Measurements from ENCODE around the gene CIB4.

Gene CIB4

DNA sequence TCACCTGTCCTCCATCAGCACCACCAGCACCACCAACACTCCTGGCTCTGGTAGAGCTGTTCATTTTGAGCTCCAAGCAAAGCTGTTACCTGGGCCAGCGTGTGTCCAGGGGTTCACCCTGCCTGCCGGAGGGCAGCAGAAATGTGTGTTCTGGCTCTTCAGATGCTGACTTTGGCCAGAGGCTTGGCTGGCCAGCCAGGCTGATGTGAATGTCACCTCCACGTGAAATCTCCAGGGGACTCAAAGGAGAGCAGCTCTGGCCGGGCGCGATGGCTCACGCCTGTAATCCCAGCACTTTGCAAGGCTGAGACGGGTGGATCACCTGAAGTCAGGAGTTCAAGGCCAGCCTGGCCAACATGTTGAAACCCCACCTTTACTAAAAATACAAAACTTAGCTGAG lies 33.5 kb downstream of the CIB4 start:
- Histone ChIP-seq H3K27ac (ENCODE audit: low read length) (no peak overlapping the region), H3K36me3 (ENCODE audit: control insufficient read depth in 2 of 2, insufficient read depth in 2 of 2, low read length in 2 of 2) (no peaks in the 10 kb centered on the region), H3K9ac (ENCODE audit: low read length in 2 of 2) (no peak overlapping the region)

DNA sequence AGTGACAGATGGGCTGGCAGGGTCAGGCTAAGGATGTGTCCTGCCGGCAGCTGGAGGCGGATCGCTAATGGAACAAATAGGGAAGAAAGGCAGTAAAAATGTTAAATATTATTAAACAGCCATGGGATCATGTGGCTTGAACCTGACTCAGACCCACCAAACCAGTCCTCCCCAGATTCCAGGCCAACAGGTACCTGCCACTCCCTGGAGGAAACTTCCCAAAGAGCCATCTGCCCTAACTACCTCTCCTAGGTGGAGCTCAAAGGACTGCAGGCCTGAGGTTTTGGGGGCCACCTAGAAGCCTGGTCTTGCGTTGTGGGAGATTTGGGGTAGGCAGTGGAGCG lies 34.3 kb downstream of the CIB4 start:
- Histone ChIP-seq H3K9ac (ENCODE audit: low read length in 2 of 2) (no peak overlapping the region), H3K27ac (ENCODE audit: low read length) (no peak overlapping the region), H3K36me3 (ENCODE audit: control insufficient read depth in 2 of 2, insufficient read depth in 2 of 2, low read length in 2 of 2) (no peaks in the 10 kb centered on the region), H3K4me1 (ENCODE audit: control insufficient read depth, insufficient read depth, low read length) (no peaks in the 10 kb centered on the region), H3K27me3 (ENCODE audit: control insufficient read depth in 1 of 2, insufficient read depth in 2 of 2, low read length in 2 of 2) (no peaks in the 10 kb centered on the region), H3K4me3 (ENCODE audit: low read length in 2 of 2) (no peak overlapping the region), H3K9me3 (ENCODE audit: control insufficient read depth in 2 of 2, low read length in 2 of 2) (no peaks in the 10 kb centered on the region)

More for the DNA sequence above, 33.5 kb downstream of the CIB4 start:
- Histone ChIP-seq H3K4me1 (ENCODE audit: control insufficient read depth, insufficient read depth, low read length) (peaks cover 5% of the 10 kb centered on the region), H3K9me3 (ENCODE audit: control insufficient read depth in 2 of 2, low read length in 2 of 2) (no peaks in the 10 kb centered on the region), H3K4me3 (ENCODE audit: low read length in 2 of 2) (no peak overlapping the region), H3K27me3 (ENCODE audit: control insufficient read depth in 1 of 2, insufficient read depth in 2 of 2, low read length in 2 of 2) (no peaks in the 10 kb centered on the region)

DNA sequence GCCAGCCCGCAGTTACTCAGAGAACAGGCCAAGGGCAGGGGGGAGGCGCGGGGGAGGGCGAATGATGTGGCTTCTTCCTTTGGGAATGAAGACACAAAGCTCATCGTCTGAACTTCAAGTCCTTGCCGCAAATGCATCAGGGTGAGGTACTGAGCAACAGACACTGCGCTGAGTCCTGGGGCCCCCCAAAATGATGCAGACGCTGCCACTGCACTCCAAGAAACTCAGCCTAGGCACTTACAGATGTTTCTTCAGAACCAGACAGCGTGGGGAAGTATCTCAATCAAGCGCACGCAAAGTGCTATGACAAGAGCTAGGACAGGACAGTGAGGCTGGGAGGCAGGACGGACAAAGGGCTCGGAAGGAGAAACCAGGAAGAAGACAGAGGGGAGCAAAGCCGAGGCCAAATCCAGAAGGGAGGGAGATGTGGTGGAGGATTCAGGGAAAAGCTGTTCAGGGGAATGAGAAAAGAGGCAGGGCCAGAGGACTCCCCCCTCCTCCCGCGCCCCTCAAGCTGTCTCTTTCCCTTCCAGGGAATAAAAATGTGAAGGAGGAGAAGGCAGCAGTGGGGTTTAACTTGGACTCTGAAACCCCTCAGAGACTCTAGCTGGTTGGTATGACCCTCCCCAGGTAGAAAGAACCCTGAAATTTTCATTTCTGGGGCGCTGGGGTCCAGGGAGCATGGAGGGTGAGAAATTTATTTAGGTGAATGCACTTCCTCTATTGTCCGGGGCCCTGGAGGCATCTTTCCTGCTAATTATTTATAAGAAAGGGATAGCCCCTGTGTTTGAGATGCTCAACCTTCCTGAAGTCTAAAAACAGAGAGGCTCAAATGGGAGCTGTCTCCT lies 34.9 kb downstream of the CIB4 start:
- Histone ChIP-seq H3K4me1 (ENCODE audit: control insufficient read depth, insufficient read depth, low read length) (no peaks in the 10 kb centered on the region), H3K36me3 (ENCODE audit: control insufficient read depth in 2 of 2, insufficient read depth in 2 of 2, low read length in 2 of 2) (no peaks in the 10 kb centered on the region), H3K27me3 (ENCODE audit: control insufficient read depth in 1 of 2, insufficient read depth in 2 of 2, low read length in 2 of 2) (no peaks in the 10 kb centered on the region), H3K27ac (ENCODE audit: low read length) (no peak overlapping the region), H3K9me3 (ENCODE audit: control insufficient read depth in 2 of 2, low read length in 2 of 2) (no peaks in the 10 kb centered on the region), H3K4me3 (ENCODE audit: low read length in 2 of 2) (no peak overlapping the region), H3K9ac (ENCODE audit: low read length in 2 of 2) (no peak overlapping the region)

DNA sequence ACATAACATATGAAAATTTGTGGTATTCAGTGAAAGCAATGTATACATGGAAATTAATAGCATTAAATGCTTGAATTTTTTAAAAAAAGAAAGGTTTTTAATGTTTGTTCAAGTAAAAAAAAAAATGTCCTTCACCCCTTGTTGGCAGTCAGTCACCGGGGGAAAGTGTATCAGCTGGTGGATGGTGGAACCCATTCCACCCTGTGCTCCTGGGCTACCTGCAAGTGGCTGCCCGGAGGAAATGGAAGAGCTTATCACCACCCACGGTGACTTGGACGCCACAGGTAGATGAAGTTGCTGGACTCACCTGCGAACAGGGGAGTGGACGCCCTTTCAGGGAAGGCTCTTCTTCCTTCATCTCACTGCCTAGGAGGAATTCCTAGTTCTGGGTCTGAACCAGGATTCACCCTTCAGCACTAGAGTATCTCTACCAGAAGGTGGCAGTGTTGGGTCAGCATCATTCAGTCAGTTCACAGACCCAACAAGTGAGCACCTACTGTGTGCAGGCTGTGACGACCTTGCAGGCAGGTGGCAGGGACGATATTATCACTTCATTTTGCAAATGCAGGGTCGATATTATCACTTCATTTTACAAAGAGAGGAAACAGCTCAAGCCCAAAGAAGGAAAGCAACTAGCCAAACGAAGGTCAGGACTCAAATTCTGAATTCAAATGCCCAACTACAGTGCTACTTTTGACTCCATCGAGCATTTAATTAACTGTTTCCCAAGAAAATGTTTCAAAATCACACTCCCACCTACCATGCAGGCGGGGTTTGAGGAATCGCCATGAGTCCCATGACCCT lies 35.8 kb downstream of the CIB4 start:
- no peaks in the 10 kb centered on the region for H3K36me3 ChIP-seq (ENCODE audit: control insufficient read depth in 2 of 2, insufficient read depth in 2 of 2, low read length in 2 of 2)
- H3K4me3 ChIP-seq (ENCODE audit: low read length in 2 of 2): no peak overlapping the region
- H3K9me3 ChIP-seq (ENCODE audit: control insufficient read depth in 2 of 2, low read length in 2 of 2): no peaks in the 10 kb centered on the region
- H3K27me3 ChIP-seq (ENCODE audit: control insufficient read depth in 1 of 2, insufficient read depth in 2 of 2, low read length in 2 of 2): no peaks in the 10 kb centered on the region
- H3K27ac ChIP-seq (ENCODE audit: low read length): no peak overlapping the region
- no peaks in the 10 kb centered on the region for H3K4me1 ChIP-seq (ENCODE audit: control insufficient read depth, insufficient read depth, low read length)
- H3K9ac ChIP-seq (ENCODE audit: low read length in 2 of 2): peak overlapping the region in 1 of 2 donors; percentile 13

DNA sequence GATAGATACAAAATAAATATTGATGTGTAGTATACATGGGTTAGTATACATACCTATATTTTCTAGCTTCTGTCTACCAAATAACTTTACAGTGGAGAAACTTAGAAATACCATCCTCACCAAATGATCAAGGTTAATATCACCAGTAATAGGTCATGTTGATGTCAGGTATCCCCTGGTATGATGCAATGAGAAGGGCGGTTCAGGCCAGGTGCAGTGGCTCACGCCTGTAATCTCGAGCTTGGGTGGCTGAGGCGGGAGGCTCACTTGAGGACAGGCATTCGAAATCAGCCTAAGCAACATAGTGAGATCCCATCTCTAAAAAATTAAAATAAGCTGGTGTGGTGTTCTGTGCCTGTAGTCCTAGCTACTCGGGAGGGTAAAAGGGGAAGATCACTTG lies 38.6 kb downstream of the CIB4 start:
- Histone ChIP-seq H3K9ac (ENCODE audit: low read length in 2 of 2) (no peak overlapping the region), H3K4me1 (ENCODE audit: control insufficient read depth, insufficient read depth, low read length) (no peaks in the 10 kb centered on the region), H3K4me3 (ENCODE audit: low read length in 2 of 2) (no peak overlapping the region), H3K9me3 (ENCODE audit: control insufficient read depth in 2 of 2, low read length in 2 of 2) (no peaks in the 10 kb centered on the region), H3K27ac (ENCODE audit: low read length) (no peak overlapping the region), H3K36me3 (ENCODE audit: control insufficient read depth in 2 of 2, insufficient read depth in 2 of 2, low read length in 2 of 2) (no peaks in the 10 kb centered on the region), H3K27me3 (ENCODE audit: control insufficient read depth in 1 of 2, insufficient read depth in 2 of 2, low read length in 2 of 2) (peaks cover 0 to 3% of the 10 kb centered on the region in 2 donors)

DNA sequence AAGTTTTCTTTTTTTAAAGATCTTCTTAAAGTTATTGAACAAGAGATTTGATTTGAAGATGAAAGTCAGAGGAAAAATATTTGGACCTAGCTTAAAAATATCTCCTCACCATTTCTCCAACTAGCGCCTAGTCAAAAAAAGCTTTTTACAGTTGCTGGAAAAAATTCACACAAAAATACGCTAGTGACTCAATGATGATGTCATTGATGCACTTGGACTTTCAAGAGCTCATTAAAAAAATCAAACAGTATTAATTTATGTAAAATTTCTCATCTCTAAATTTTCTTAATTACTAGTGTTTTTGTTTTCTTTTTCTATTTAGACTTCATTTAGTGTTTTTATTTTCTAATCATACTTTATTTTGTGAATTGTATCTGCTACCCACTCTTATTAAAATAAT lies 41.8 kb downstream of the CIB4 start:
- Histone ChIP-seq H3K36me3 (ENCODE audit: control insufficient read depth in 2 of 2, insufficient read depth in 2 of 2, low read length in 2 of 2) (no peaks in the 10 kb centered on the region), H3K9me3 (ENCODE audit: control insufficient read depth in 2 of 2, low read length in 2 of 2) (no peaks in the 10 kb centered on the region), H3K27me3 (ENCODE audit: control insufficient read depth in 1 of 2, insufficient read depth in 2 of 2, low read length in 2 of 2) (peaks cover 3 to 5% of the 10 kb centered on the region in 2 donors), H3K4me1 (ENCODE audit: control insufficient read depth, insufficient read depth, low read length) (no peaks in the 10 kb centered on the region), H3K27ac (ENCODE audit: low read length) (no peak overlapping the region), H3K4me3 (ENCODE audit: low read length in 2 of 2) (no peak overlapping the region), H3K9ac (ENCODE audit: low read length in 2 of 2) (no peak overlapping the region)

DNA sequence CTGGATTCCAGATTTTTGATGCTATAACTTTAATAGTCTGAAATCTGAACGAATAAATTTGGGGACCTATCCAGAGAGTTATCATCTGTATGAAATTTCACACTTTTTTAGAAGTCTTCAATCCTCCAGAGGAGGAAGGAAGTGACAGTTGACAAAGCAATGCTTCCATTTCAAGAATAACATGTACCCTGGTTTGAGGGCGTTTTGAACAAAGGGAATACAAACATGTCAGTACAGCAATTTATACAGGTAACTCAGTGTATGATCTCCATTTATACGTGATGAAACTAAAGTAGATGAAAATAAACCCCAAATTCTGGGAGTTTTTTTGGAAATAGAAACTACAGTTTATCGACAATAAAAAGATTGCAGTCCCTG lies 42.2 kb downstream of the CIB4 start:
- H3K27ac ChIP-seq (ENCODE audit: low read length): no peak overlapping the region

DNA sequence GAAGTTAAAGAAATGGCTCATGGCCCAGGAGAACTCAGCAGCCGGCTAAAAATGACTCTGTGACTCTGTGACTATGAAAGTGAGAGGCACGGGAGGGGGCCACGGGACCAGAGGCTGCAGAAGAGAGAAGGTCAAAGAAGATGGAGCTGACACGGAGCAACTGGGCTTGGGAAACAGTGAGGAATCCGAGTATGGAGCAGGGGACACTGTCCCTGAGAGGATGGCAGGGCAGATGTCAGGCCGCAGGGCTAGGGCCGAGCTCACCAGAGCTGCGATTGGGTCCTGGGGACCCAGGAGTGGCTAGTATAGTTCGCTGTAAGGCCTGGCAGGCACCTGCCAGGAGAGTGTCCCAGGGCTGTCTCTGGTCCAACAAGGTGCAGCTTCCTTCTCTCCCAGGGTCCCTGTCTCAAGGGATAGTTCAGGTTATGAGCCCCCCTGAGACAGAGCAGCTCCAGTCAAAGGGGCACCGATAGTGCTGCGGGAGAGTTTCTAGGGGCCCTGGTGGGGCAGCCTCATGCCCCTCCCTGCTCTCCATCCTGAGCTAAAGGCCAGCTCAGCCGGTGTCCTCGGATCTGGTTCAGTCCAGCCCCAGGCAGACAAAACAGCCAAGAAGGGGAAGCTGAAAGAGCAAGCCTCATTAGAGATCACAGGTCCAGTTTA lies 42.7 kb downstream of the CIB4 start:
- no peaks in the 10 kb centered on the region for H3K36me3 ChIP-seq (ENCODE audit: control insufficient read depth in 2 of 2, insufficient read depth in 2 of 2, low read length in 2 of 2)
- peaks cover 3 to 8% of the 10 kb centered on the region in 2 donors for H3K27me3 ChIP-seq (ENCODE audit: control insufficient read depth in 1 of 2, insufficient read depth in 2 of 2, low read length in 2 of 2)
- H3K9me3 ChIP-seq (ENCODE audit: control insufficient read depth in 2 of 2, low read length in 2 of 2): no peaks in the 10 kb centered on the region
- H3K4me3 ChIP-seq (ENCODE audit: low read length in 2 of 2): no peak overlapping the region
- H3K27ac ChIP-seq (ENCODE audit: low read length): no peak overlapping the region
- no peaks in the 10 kb centered on the region for H3K4me1 ChIP-seq (ENCODE audit: control insufficient read depth, insufficient read depth, low read length)
- no peak overlapping the region for H3K9ac ChIP-seq (ENCODE audit: low read length in 2 of 2)

More for the DNA sequence above, 42.2 kb downstream of the CIB4 start:
- no peak overlapping the region for H3K9ac ChIP-seq (ENCODE audit: low read length in 2 of 2)
- peaks cover 3 to 5% of the 10 kb centered on the region in 2 donors for H3K27me3 ChIP-seq (ENCODE audit: control insufficient read depth in 1 of 2, insufficient read depth in 2 of 2, low read length in 2 of 2)
- H3K9me3 ChIP-seq (ENCODE audit: control insufficient read depth in 2 of 2, low read length in 2 of 2): no peaks in the 10 kb centered on the region
- H3K4me1 ChIP-seq (ENCODE audit: control insufficient read depth, insufficient read depth, low read length): no peaks in the 10 kb centered on the region
- H3K4me3 ChIP-seq (ENCODE audit: low read length in 2 of 2): no peak overlapping the region
- no peaks in the 10 kb centered on the region for H3K36me3 ChIP-seq (ENCODE audit: control insufficient read depth in 2 of 2, insufficient read depth in 2 of 2, low read length in 2 of 2)

DNA sequence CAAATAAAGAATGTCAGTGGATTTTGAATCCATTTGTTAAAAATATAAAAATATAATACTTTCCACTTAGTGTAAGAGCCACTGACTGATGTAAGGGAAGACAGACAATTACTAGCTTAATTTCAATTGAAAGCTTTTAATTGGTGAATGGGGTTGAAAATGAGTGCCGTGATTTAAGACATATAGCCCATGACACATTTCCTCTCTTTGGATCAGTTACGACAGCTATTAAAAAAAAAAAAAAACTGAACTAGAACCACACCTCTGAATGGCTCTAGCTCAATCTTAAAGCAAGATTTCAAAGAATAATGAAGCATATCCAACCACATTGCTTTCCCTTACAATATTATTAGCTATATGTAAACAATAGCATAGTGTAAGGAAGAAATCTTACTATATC lies 44.0 kb downstream of the CIB4 start:
- Histone ChIP-seq H3K27me3 (ENCODE audit: control insufficient read depth in 1 of 2, insufficient read depth in 2 of 2, low read length in 2 of 2) (peaks cover 3 to 8% of the 10 kb centered on the region in 2 donors), H3K36me3 (ENCODE audit: control insufficient read depth in 2 of 2, insufficient read depth in 2 of 2, low read length in 2 of 2) (no peaks in the 10 kb centered on the region), H3K4me1 (ENCODE audit: control insufficient read depth, insufficient read depth, low read length) (no peaks in the 10 kb centered on the region), H3K9ac (ENCODE audit: low read length in 2 of 2) (no peak overlapping the region), H3K4me3 (ENCODE audit: low read length in 2 of 2) (no peak overlapping the region), H3K9me3 (ENCODE audit: control insufficient read depth in 2 of 2, low read length in 2 of 2) (no peaks in the 10 kb centered on the region), H3K27ac (ENCODE audit: low read length) (no peak overlapping the region)

DNA sequence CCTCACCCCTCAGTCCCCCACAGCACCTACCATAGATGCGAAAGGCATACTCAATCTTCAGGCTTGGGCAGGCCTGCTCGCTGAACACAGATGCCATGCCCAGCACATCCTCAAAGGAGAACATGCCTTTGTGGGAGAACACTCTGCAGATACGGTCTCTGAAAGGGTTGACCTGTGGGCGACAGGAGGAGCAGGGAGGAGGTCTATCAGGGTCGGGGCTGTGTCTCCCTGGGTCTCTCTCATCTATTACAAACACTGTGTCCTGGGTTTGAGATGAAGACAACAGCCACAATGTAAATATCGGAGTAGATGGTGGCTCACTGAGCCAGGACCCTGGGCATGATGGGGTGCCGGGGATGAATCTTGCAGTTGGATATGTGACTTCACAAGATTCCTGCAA lies 46.0 kb downstream of the CIB4 start:
- Histone ChIP-seq H3K27me3 (ENCODE audit: control insufficient read depth in 1 of 2, insufficient read depth in 2 of 2, low read length in 2 of 2) (peaks cover 3 to 11% of the 10 kb centered on the region in 2 donors), H3K27ac (ENCODE audit: low read length) (no peak overlapping the region), H3K9me3 (ENCODE audit: control insufficient read depth in 2 of 2, low read length in 2 of 2) (no peaks in the 10 kb centered on the region), H3K36me3 (ENCODE audit: control insufficient read depth in 2 of 2, insufficient read depth in 2 of 2, low read length in 2 of 2) (no peaks in the 10 kb centered on the region), H3K9ac (ENCODE audit: low read length in 2 of 2) (no peak overlapping the region), H3K4me3 (ENCODE audit: low read length in 2 of 2) (no peak overlapping the region), H3K4me1 (ENCODE audit: control insufficient read depth, insufficient read depth, low read length) (no peaks in the 10 kb centered on the region)
